ENCODE data around the gene INTU.
"Not testable (repeated sequence)": the region's sequence is repeated elsewhere in the genome, so short reads cannot be mapped to it uniquely, and the experiment has no call there.

DNA sequence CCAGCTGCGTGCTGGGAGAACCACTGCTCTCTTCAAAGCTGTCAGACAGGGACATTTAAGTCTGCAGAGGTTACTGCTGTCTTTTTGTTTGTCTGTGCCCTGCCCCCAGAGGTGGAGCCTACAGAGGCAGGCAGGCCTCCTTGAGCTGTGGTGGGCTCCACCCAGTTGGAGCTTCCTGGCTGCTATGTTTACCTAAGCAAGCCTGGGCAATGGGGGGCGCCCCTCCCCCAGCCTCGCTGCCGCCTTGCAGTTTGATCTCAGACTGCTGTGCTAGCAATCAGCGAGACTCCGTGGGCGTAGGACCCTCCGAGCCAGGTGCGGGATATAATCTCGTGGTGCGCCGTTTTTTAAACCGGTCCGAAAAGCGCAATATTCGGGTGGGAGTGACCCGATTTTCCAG lies 22.8 kb downstream of the INTU start:
- TF ChIP-seq, protein P1, sequence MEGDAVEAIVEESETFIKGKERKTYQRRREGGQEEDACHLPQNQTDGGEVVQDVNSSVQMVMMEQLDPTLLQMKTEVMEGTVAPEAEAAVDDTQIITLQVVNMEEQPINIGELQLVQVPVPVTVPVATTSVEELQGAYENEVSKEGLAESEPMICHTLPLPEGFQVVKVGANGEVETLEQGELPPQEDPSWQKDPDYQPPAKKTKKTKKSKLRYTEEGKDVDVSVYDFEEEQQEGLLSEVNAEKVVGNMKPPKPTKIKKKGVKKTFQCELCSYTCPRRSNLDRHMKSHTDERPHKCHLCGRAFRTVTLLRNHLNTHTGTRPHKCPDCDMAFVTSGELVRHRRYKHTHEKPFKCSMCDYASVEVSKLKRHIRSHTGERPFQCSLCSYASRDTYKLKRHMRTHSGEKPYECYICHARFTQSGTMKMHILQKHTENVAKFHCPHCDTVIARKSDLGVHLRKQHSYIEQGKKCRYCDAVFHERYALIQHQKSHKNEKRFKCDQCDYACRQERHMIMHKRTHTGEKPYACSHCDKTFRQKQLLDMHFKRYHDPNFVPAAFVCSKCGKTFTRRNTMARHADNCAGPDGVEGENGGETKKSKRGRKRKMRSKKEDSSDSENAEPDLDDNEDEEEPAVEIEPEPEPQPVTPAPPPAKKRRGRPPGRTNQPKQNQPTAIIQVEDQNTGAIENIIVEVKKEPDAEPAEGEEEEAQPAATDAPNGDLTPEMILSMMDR (IDR thresholded peaks at IDR 0.05; ENCODE audit: low read length): not testable (repeated sequence)
- not testable (repeated sequence) for TF ChIP-seq EZH2phosphoT487 (IDR thresholded peaks at IDR 0.05; ENCODE audit: low read length)
